IMR-90 (cell line): ENCODE data around the gene KRTAP19-2.

Experiments
- BHLHE40 ChIP-seq: fragments of 150-350 bp; IDR thresholded peaks from 2 replicates; pipeline ENCODE4 v1.6.1; 2016; ENCODE audit warnings: mild to moderate bottlenecking, low read depth, low read length
- CEBPB ChIP-seq: IDR thresholded peaks from 2 replicates; pipeline ENCODE4 v1.6.1; 2012; ENCODE audit warnings: low read depth, low read length, improper control_type of control experiment
- CHD1 ChIP-seq: IDR thresholded peaks from 2 replicates; pipeline ENCODE4 v1.6.1; 2012; ENCODE audit warnings: low read depth, low read length, improper control_type of control experiment
- CTCF ChIP-seq: conservative IDR thresholded peaks from 2 replicates; pipeline ENCODE4 v1.5.1; 2012; ENCODE audit warnings: mild to moderate bottlenecking, low read depth, low read length, improper control_type of control experiment
- FOS ChIP-seq: fragments of 150-350 bp; IDR thresholded peaks from 2 replicates; pipeline ENCODE4 v1.6.1; 2016; ENCODE audit warnings: low read depth, low read length
- MAZ ChIP-seq: IDR thresholded peaks from 2 replicates; pipeline ENCODE4 v1.6.1; 2012; ENCODE audit warnings: low read depth, mild to moderate bottlenecking, low read length, improper control_type of control experiment, moderate library complexity, borderline replicate concordance
- POLR2A ChIP-seq: IDR thresholded peaks from 2 replicates; pipeline ENCODE4 v1.6.1; 2012; ENCODE audit warnings: mild to moderate bottlenecking, low read depth, low read length
- RCOR1 ChIP-seq: IDR thresholded peaks from 2 replicates; pipeline ENCODE4 v1.6.1; 2012; ENCODE audit warnings: mild to moderate bottlenecking, low read length, improper control_type of control experiment; ENCODE audit not compliant: insufficient replicate concordance
- RFX5 ChIP-seq: IDR thresholded peaks from 2 replicates; pipeline ENCODE4 v1.8.0; 2012; ENCODE audit warnings: low read depth, mild to moderate bottlenecking, low read length, moderate library complexity
- SMC3 ChIP-seq: fragments of 150-350 bp; IDR thresholded peaks from 2 replicates; pipeline ENCODE4 v1.6.1; 2016; ENCODE audit warnings: low read depth, mild to moderate bottlenecking, antibody characterized with exemption, low read length, moderate library complexity
- USF2 ChIP-seq: fragments of 150-350 bp; IDR thresholded peaks from 2 replicates; pipeline ENCODE4 v1.6.1; 2017; ENCODE audit warnings: mild to moderate bottlenecking, antibody characterized with exemption, low read length, low read depth

- TF ChIP-seq CTCF (no peak), CEBPB (no peak), SMC3 (no peak), FOS (no peak), USF2 (no peak), POLR2A (no peak), RFX5 (no peak), MAZ (no peak), BHLHE40 (no peak), RCOR1 (no peak), CHD1 (no peak)
Observed at GRCh38 chr21:30439975-30440374, 47.3 kb downstream of the KRTAP19-2 start, which contains the start of gene KRTAP15-1.
